Hematopoietic multipotent progenitor cell treated with erythropoietin and hydrocortisone succinate and interleukin-3 and kit ligand, for 8 days (in vitro differentiated cells): Measurements from ENCODE around the gene HOXB13.

Experiments
- DNase-seq: peaks from one replicate; pipeline ENCODE4 v3.0.0-alpha.2; 2015

Gene HOXB13

GRCh38 chr17:48728232-48729231, at the start of gene HOXB13:
HOXB13 (minus strand) TSS chr17:48728750; CDS start chr17:48728593, 157 bp downstream.
- DNase-seq: no peak

- DNase-seq: no peak
Observed at GRCh38 chr17:48776602-48777001, 48.1 kb upstream of the HOXB13 start.

GRCh38 chr17:48773245-48773644, 44.7 kb upstream of the HOXB13 start:
- DNase-seq: no peak

DNA sequence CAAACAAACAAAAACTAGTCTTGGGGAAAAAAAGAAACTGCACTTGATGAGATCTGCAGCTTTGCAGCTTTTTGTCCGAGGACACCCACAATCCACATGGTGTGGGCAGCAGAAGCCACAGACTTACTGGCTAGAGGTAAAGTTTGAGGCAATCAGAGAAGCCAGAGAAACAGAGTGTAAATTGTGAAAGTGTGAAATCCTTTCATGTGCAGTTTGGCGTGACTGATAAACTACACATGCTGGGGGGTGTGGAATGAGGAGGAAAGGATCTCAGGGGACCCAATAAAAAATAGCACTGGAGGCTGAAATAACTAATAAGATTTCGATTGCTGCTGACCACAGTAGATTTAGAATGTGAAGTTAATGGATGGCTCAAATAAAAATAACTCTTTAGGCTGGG, 42.4 kb upstream of the HOXB13 start:
- DNase-seq: no peak

GRCh38 chr17:48769009-48769675, 40.6 kb upstream of the HOXB13 start:
- no peak for DNase-seq

- no peak for DNase-seq
Observed at GRCh38 chr17:48767263-48767774, 38.8 kb upstream of the HOXB13 start.

GRCh38 chr17:48761114-48761513, 32.6 kb upstream of the HOXB13 start:
- DNase-seq: no peak

- no peak for DNase-seq
Observed at GRCh38 chr17:48760411-48760810, 31.9 kb upstream of the HOXB13 start.

GRCh38 chr17:48759288-48759687, 30.7 kb upstream of the HOXB13 start:
- DNase-seq: no peak

DNA sequence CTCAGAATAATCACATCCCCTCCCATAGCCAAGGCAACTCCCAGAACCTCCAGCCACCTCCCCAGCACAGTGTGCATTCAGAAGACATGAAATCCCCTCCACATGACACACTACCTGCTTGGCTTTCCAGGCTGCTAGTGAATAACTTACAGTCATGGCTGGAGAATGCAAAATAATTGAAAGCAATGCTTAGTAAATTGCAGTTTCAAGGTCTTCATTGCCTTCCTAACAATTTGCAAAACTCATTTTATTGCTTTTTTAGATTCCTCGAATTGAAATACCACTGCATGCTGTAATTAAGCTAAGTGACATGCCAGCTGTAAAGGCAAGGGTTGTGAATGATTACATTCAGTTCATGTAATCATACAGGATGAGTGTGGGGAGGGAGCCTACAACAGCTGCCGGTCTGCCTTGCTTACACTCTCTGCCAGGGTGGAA, 29.0 kb upstream of the HOXB13 start:
- DNase-seq: no peak

- no peak for DNase-seq
Observed at GRCh38 chr17:48756830-48757251, 28.3 kb upstream of the HOXB13 start.

DNA sequence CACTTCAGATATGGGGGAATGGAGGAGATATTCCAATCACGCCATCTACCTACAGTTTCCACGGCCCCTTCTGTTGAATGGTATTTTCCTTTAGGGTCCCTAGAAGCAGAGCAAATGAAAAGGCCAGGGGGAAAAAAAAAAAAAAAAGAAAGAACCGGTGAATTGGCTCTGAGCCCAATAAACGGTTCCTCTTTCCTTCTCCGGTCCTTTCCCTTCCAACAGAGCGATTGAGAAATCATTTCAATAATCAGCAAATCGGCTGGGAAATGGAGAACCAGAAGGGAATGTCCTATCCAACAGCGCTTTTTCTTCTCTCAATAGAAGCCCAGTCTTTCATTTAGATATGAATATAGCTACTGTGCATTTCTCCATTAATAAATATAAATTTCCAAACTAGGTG, 26.8 kb upstream of the HOXB13 start:
- DNase-seq: no peak

GRCh38 chr17:48754500-48755261, 26.1 kb upstream of the HOXB13 start:
- no peak for DNase-seq

GRCh38 chr17:48753794-48754499, 25.4 kb upstream of the HOXB13 start:
- DNase-seq: no peak

- no peak for DNase-seq
Observed at GRCh38 chr17:48752399-48753288, 24.1 kb upstream of the HOXB13 start.

DNA sequence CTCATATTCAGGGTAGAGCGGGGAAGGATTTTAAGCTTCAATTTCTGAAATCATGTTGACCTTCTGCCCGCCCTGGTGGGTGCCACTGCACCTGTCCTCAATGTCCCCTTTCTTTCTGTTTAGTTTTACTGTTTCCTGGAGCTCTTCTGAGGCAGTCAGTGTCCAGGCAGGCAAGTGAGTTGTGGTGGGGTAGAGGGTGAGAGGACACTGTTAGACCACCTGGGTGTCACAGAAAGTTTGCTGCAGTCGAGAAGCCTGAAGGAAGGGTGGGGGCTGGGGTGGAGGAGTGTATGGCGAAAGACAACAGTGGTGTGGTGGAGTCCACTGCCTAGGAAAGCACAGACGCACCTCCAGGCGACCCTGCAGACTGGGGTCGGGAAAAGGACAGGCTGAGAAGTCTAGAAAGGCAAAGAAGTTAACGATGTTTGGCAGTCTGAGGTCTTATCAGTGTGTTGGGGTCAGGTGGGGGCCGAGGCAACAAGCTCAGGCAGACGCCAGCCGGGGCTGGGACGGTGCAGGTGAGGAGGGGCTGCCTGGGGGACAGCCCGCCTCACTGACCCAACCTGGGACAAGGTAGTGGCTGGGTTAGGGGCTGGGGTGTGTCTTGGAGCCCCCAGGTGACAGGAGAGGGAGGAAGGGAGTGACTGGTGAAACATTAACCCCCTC, 23.3 kb upstream of the HOXB13 start:
- DNase-seq: no peak

GRCh38 chr17:48751172-48751571, 22.6 kb upstream of the HOXB13 start:
- no peak for DNase-seq

- no peak for DNase-seq
Observed at GRCh38 chr17:48749621-48750553, 21.3 kb upstream of the HOXB13 start.
